Glomerular visceral epithelial cell (primary cell): ENCODE measurements around the gene AP1B1.
"Not testable (repeated sequence)": the region's sequence is repeated elsewhere in the genome, so short reads cannot be mapped to it uniquely, and the experiment has no call there.

Experiments used
- DNase-seq: peaks from one replicate; pipeline ENCODE4 v3.0.0-alpha.2; 2016; ENCODE audit errors: extremely low spot score

Gene AP1B1

GRCh38 chr22:29387921-29388758, at the start of gene AP1B1:
Gene AP1B1, minus strand, starts transcription at chr22:29388570. Its CDS starts 21,327 bp downstream, at chr22:29367243.
- DNase-seq, result peak; percentile 92

GRCh38 chr22:29435236-29436136, 47.1 kb upstream of the AP1B1 start:
- DNase-seq, result no peak

DNA sequence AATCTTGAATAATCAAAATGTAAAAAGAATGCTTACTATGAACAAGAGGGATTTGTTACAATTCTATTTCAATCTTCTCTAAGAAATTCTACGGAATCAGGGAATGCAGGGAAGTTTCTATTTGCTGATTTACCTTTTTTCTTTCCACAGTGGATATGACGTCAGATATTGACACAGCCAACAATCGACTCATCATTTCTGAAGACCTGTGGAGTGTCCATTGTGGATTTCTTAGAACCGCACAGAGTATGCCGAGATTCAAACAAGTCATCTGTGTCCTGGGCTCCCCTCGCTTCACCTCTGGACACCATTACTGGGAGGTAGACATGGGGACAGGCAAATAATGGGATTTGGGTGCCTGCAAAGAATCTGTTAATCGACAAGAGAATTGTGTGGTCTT, 45.9 kb upstream of the AP1B1 start:
- DNase-seq, result no peak

- DNase-seq, result no peak
Observed at GRCh38 chr22:29433856-29434255, 45.5 kb upstream of the AP1B1 start.

DNA sequence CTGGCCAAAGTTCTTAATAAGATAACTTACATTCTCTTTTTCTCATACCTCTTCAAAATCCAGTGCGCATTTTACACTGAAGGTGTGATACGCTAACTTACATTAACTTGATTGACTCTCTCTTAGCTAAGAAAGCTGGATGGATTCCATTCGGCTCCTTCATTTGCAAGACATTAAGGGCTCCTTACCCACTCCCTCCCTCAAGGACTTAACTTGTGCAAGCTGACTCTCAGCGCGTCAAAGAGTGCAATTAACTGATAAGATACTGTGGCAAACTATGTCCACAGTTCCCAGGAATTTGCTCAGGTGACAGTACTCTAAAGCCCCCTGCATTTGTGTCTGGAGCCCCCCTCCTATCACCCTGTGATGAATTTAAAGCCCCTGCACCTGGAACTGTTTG, 43.6 kb upstream of the AP1B1 start:
- no peak for DNase-seq

DNA sequence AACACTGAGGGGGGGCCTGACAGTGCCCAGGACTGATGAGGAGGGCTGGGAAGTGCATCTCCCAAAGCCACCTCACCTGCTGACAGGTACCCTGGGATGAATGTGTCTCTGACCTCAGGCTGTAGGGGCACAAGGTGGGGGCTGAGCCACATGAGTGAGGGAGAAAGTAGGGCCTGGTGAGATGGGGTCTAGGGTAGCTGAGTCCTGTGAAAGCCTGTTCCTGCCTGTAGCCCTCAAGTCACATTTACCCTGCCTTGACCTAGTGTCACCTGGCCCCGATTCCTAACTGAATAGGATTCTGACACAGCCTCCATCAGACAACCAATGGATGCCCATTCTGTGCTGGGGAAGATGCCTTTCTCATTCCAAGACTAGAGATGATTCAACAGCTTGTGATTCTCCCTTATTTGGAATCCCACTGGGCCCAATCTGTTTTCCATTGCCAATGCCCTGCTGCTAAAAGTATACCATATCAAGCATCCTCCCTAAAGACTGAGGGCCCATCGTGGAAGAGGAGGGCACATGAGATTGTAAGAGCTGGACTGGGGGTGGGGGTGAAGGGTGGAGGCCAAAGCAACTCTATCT, 38.9 kb upstream of the AP1B1 start:
- DNase-seq, result no peak

- no peak for DNase-seq
Observed at GRCh38 chr22:29426476-29426875, 38.1 kb upstream of the AP1B1 start.

DNA sequence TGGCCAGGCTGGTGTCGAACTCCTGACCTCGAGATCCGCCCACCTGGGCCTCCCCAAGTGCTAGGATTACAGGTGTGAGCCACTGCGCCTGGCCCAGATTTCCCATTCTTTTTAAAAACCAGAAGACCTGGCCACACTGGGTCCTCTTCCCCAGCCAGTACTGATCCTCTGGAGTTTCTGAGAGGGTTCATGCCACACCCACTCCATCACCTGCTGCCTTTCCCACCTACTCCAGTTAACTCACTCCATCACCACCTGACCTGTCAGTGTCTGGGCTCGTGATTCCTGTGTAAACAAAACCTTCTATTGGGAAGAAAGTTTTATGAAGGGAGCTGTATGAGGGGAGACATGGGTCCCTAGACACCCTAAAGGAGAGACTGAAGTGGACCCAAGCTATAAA, 30.3 kb upstream of the AP1B1 start:
- DNase-seq, result not testable (repeated sequence)

DNA sequence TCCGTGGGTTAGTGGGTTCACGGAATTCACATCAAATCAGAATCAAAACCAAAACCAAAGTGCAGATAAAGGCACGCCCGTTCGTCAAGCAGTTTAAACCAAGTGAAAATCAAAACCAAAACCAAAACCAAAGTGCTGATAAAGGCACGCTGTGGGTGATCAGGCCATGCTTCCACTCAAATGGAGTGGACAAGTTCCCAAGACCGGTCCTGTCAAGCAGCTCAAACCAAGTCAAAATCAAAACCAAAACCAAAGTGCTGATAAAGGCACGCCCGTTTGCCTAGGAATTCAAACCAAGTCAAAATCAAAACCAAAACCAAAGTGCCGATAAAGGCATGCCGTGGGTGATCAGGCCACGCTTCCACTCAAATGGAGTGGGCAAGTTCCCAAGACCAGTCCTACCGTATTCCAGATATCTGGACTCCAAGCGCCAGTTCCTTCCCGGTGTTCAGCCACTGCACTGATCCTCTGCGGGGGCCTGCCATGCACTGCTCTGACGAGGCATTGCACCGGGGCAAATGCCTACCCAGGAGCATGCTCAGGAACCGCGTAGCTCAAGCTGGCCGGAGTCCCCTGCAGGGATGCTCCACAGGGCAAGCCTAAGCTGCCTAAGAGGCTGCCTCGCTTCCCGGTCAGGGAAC, 26.7 kb upstream of the AP1B1 start:
- DNase-seq, result peak; percentile 6

DNA sequence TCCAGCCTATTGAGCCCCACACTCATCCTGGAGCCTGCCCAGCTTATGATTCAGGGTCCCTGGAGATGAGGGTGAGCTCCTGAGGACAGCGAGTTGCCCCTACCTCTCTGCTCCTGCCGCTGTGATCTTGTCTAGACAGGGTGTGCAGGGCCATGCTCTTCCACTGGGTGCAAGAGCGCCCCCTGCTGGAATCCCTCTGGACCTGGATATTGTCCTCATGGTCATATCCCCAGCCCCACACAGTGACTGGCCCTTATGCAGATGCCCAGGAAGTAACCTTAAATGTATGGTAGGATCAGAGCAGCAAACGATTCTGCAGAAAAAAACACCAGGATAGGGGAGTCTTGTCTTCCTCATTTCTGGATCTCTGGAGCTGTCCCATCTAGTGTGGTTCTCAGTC, 24.4 kb upstream of the AP1B1 start:
- not testable (repeated sequence) for DNase-seq

GRCh38 chr22:29411569-29412211, 23.3 kb upstream of the AP1B1 start:
- not testable (repeated sequence) for DNase-seq

DNA sequence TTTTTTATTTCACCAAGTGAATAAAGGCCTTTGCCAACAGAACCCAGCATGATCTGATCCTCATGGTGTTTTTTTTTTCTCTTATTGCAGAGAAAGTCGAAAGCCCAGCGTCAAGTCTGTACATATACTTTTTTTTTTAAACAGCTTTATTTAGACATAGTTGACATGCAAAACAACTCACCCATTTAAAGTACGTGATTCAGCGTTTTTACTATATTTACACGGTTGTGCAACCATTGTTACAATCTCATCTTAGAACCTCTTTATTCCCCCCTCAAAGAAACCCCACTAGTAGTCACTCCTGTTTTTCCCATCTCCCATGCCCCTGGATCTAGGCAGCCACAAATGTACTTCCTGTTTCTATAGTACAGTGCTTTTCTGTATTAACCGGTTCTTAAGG, 20.6 kb upstream of the AP1B1 start:
- DNase-seq, result no peak

GRCh38 chr22:29401538-29401937, 13.2 kb upstream of the AP1B1 start:
- DNase-seq, result not testable (repeated sequence)

DNA sequence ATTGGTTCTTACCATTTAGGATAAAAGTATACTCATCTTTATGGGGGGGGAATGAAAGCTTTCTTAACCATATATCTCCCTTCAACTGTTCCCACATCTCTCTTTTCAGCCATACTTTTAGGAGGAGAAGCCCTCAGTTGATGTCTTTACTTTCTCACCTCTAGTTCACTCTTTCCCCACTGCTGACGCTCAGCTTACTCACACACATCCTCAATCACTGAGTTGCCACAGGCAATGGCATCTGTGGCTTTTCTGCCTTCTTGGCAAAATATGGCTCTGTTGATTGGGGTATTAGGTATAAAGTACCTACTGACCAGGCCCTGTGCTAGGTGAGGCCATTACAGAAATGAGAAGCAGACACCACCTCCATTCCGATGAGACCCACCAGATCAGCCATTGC, 12.2 kb upstream of the AP1B1 start:
- DNase-seq, result no peak

DNA sequence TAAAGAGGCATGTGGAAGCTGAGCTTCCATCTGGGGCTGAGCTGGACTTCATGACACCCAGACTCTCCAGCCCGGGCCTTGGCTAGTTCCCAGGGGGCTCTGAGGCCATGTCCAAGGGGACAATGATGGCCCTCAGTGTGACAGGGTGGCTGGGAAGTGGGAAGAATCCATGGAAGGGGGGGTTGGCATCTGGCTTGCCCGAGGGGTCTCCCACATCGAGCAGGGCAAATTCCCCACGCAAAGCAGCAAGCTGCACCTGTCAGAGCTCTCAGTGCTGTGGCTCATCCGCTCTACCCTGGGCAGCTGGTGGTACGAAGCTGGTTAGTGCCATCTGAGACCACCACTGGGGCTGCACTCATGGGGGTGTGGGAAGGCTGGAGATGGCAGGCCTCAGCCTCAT, 9.4 kb upstream of the AP1B1 start:
- no peak for DNase-seq

- DNase-seq, result no peak
Observed at GRCh38 chr22:29396126-29396525, 7.8 kb upstream of the AP1B1 start.

- peak; percentile 76 for DNase-seq
Observed at GRCh38 chr22:29394931-29395581, 6.7 kb upstream of the AP1B1 start.

DNA sequence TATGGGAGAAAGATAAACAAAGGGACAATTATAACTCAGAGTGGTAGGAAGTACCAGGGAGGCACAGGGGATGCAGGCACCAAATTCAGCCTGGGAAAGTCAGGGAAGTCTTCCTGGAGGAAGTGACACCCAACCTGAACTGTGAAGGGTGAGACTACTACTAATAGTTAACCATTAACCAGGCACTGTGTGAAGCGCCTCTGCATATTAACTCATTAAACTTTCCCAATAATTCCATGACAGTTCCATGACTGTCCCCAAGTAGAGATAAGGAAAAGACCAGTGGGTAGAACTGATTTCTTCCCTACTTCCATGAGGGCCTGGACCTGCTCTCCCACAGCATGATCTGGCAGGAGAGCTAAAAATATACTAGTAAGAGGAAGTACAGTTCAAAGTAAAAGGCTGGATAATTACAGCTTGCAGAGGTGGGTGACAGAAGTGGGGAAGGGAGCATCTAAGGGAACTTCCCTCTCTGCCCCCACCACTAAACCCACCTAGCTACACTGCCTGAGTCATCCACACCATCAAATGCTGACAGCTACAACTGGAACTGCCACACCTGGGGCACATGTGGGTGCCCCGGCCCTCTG, 4.7 kb upstream of the AP1B1 start:
- no peak for DNase-seq

GRCh38 chr22:29391546-29391945, 3.2 kb upstream of the AP1B1 start:
- DNase-seq, result no peak

- DNase-seq, result no peak
Observed at GRCh38 chr22:29390270-29390669, 1.9 kb upstream of the AP1B1 start.

DNA sequence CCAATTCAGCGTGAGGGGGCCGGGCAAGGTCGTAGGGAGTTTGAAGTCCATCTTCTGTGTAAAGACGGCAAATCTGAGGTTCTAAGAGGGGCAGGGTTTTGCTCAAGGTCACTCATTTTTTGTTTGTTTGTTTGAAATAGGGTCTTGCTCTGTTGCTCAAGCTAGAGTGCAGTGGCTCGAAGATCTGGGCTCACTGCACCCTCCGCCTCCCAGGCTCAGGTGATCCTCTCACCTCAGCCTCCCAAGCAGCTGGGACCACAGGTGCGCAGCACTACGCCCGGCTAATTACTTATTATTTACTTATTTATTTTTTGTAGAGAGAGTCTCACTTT, 355 bp upstream of the AP1B1 start:
- DNase-seq, result no peak
